Measurements from ENCODE around the gene RAB40C. TPM values are rescaled to one million over a fixed set of nuclear protein-coding genes. Genes with fewer than 3 reads are reported as not detected.

The RAB40C gene
- total and polyA plus RNA-seq, 10 of the 15 experiments (the other 5 are each of a cell fraction or from before 2014, with no cell fraction given): 0.06 to 12.8 (median 4.6) TPM

DNA sequence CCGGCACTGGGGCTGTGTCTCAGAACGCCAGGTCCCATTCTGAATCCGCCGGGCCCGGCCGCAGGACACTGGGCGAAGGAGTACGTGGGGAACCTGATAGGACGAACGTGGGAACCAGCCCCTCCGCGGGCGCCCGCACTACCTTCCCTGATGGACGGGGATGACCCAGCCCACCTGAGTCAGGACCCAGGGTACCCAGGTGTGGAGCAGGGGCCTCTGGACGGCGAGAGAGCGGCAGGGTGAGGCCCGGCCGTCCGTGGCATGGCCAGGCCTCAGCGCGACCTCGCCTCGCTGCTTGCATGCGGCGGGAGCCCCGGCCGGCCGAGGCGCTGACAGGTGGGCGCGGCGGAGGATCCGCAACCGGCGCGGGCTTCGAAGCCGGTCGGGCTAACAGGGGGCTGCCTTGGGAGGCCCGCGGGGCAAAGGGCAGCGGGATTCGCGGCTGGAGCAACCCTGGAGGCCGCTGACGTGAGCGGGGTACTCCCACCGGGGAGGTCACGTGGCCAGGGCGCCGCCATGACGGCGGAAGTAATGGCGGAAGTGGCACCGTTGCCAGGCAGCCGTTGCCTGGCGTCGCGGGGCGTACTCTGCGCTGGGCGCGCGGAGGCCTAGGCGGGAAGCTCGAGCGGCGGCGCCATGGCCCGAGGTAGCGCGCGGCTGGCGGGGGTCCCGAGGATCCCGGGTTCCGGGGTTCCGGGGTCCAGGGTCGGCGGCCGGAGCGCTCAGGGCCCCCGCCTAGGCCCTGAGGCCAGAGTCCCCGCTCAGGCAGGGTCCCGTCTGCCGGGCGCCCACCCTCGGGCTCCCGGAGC is 59.1 kb downstream of the RAB40C start, which contains the start of gene WDR90 (continued):
- TF ChIP-seq BCLAF1 (IDR thresholded peaks at IDR 0.05) (no peak), ZNF207 (IDR thresholded peaks at IDR 0.05; ENCODE audit: borderline replicate concordance) (no peak), YBX1 (IDR thresholded peaks at IDR 0.05) (no peak), SIN3A (IDR thresholded peaks at IDR 0.05; ENCODE audit: low read depth, low read length) (peak; percentile 99), ETV6 (conservative IDR thresholded peaks at IDR 0.05 in 1 of 2, IDR thresholded peaks at IDR 0.05 in 1 of 2; ENCODE audit: borderline replicate concordance in 1 of 2, low read depth in 1 of 2) (no peak), RB1 (IDR thresholded peaks at IDR 0.05; ENCODE audit: borderline replicate concordance) (peak; percentile 98; the same call in 1 of the 2 replicates), MAX (IDR thresholded peaks at IDR 0.05; ENCODE audit: low read depth, low read length) (peak; percentile 98), IRF3 (IDR thresholded peaks at IDR 0.05) (no peak), BHLHE40 (IDR thresholded peaks at IDR 0.05; ENCODE audit: borderline replicate concordance in 1 of 2, low read depth in 2 of 2, low read length in 1 of 2) (peak; percentile 52 to 89; a peak in 3 of 4 replicates), RUNX3 (IDR thresholded peaks at IDR 0.05; ENCODE audit: low read length) (no peak), MTA2 (IDR thresholded peaks at IDR 0.05; ENCODE audit: low read depth) (no peak), NBN (IDR thresholded peaks at IDR 0.05) (no peak), CHD4 (IDR thresholded peaks at IDR 0.05) (no peak), MXI1 (IDR thresholded peaks at IDR 0.05; ENCODE audit: low read depth, low read length) (peak; percentile 99), RFX5 (IDR thresholded peaks at IDR 0.05; ENCODE audit: low read depth, low read length) (no peak), EZH2 (IDR thresholded peaks at IDR 0.05; ENCODE audit: borderline replicate concordance, control insufficient read depth, low read depth, low read length) (no peak)
- TF ChIP-seq, protein P1, sequence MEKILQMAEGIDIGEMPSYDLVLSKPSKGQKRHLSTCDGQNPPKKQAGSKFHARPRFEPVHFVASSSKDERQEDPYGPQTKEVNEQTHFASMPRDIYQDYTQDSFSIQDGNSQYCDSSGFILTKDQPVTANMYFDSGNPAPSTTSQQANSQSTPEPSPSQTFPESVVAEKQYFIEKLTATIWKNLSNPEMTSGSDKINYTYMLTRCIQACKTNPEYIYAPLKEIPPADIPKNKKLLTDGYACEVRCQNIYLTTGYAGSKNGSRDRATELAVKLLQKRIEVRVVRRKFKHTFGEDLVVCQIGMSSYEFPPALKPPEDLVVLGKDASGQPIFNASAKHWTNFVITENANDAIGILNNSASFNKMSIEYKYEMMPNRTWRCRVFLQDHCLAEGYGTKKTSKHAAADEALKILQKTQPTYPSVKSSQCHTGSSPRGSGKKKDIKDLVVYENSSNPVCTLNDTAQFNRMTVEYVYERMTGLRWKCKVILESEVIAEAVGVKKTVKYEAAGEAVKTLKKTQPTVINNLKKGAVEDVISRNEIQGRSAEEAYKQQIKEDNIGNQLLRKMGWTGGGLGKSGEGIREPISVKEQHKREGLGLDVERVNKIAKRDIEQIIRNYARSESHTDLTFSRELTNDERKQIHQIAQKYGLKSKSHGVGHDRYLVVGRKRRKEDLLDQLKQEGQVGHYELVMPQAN (conservative IDR thresholded peaks at IDR 0.05): peak; percentile 99
- TF ChIP-seq, protein P2, sequence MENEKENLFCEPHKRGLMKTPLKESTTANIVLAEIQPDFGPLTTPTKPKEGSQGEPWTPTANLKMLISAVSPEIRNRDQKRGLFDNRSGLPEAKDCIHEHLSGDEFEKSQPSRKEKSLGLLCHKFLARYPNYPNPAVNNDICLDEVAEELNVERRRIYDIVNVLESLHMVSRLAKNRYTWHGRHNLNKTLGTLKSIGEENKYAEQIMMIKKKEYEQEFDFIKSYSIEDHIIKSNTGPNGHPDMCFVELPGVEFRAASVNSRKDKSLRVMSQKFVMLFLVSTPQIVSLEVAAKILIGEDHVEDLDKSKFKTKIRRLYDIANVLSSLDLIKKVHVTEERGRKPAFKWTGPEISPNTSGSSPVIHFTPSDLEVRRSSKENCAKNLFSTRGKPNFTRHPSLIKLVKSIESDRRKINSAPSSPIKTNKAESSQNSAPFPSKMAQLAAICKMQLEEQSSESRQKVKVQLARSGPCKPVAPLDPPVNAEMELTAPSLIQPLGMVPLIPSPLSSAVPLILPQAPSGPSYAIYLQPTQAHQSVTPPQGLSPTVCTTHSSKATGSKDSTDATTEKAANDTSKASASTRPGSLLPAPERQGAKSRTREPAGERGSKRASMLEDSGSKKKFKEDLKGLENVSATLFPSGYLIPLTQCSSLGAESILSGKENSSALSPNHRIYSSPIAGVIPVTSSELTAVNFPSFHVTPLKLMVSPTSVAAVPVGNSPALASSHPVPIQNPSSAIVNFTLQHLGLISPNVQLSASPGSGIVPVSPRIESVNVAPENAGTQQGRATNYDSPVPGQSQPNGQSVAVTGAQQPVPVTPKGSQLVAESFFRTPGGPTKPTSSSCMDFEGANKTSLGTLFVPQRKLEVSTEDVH (IDR thresholded peaks at IDR 0.05; ENCODE audit: low read depth, partially characterized antibody): no peak
- TF ChIP-seq, protein P3, sequence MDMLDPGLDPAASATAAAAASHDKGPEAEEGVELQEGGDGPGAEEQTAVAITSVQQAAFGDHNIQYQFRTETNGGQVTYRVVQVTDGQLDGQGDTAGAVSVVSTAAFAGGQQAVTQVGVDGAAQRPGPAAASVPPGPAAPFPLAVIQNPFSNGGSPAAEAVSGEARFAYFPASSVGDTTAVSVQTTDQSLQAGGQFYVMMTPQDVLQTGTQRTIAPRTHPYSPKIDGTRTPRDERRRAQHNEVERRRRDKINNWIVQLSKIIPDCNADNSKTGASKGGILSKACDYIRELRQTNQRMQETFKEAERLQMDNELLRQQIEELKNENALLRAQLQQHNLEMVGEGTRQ (IDR thresholded peaks at IDR 0.05; ENCODE audit: borderline replicate concordance, low read depth, low read length): peak; percentile 92
